ENCODE data around the gene SAMD7. TPM values are rescaled to one million over a fixed set of nuclear protein-coding genes. Genes with fewer than 3 reads are reported as not detected.

SAMD7 gene
- total RNA-seq, 1 donor from 2014 or later = not detected

DNA sequence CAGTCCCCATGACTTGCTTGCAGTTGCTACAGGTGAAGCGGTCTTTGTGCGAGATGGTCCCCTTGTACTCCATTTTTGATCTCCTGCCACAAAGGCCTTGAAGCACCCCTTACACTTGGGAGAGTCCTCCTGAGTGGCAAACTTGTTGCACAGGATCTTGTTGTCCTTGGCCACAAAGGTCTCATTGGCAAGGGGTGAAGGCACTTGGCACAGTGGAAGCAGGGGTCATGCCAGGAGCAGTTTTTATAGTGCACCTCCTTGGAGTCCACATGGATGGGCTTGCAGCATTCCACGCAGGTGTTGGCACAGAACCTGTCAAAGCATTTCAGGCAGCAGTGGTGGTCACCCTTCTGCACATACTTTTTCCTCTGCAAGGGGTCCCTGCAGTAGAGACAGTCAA lies 35.0 kb downstream of the SAMD7 start:
- no peaks in the 10 kb centered on the region for H3K36me3 ChIP-seq
- TF ChIP-seq, protein P1, sequence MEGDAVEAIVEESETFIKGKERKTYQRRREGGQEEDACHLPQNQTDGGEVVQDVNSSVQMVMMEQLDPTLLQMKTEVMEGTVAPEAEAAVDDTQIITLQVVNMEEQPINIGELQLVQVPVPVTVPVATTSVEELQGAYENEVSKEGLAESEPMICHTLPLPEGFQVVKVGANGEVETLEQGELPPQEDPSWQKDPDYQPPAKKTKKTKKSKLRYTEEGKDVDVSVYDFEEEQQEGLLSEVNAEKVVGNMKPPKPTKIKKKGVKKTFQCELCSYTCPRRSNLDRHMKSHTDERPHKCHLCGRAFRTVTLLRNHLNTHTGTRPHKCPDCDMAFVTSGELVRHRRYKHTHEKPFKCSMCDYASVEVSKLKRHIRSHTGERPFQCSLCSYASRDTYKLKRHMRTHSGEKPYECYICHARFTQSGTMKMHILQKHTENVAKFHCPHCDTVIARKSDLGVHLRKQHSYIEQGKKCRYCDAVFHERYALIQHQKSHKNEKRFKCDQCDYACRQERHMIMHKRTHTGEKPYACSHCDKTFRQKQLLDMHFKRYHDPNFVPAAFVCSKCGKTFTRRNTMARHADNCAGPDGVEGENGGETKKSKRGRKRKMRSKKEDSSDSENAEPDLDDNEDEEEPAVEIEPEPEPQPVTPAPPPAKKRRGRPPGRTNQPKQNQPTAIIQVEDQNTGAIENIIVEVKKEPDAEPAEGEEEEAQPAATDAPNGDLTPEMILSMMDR (IDR thresholded peaks at IDR 0.05) = no peak
- ATAC-seq (peak; percentile 13), DNase-seq (no peak)
- no peak overlapping the region for H3K27ac ChIP-seq
- peaks cover 6% of the 10 kb centered on the region for H3K4me1 ChIP-seq
- intact Hi-C loops (cut with DNase I) = no loop called here
- no peaks in the 10 kb centered on the region for H3K27me3 ChIP-seq
- no peak overlapping the region for H3K4me3 ChIP-seq
- H3K9me3 ChIP-seq = no peaks in the 10 kb centered on the region

DNA sequence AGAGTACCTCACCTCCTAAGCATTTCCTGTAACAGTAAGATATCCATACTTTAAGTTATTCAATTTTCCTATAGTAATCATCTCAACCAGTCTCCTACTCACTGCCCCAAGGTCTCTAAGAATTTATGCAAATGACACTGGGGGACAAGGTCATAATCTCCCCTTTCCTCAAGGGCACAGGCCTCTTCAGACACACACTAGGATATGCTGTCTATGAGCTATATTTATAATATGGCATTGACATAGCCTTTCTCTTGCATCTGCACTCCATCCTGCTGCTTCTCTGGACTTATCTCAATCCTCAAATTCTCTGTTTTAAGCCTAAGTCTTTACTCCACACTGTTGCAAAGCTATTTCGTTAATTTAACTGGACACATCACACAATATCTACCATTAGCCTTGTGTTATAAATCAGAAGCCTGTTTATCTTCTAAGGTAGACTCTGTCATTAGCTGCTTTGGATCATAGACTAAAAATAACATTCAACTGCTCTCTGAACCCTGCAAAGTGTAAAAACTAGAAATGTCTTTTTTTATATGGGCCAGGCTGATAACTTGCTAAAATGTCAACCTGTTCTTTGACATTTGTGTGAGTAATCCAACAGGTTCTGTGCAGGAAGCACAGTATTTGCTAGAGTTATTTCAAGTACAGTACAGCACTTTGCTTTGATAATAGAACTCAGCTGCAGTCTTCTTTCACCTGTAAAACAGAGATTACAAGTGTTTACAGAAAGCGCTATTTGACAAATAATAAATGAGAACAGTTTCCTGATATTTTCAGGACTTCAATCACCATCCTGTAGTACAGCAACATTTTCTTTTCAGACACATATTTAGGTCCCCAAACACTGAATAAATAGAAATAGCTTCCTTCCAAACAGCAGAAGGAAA lies 37.4 kb downstream of the SAMD7 start:
- H3K27ac ChIP-seq = no peak overlapping the region
- H3K9me3 ChIP-seq = no peaks in the 10 kb centered on the region
- peaks cover 6% of the 10 kb centered on the region for H3K4me1 ChIP-seq
- H3K4me3 ChIP-seq = no peak overlapping the region
- ATAC-seq = peak; percentile 47
- intact Hi-C loops (cut with DNase I) = no loop called here
- H3K27me3 ChIP-seq = no peaks in the 10 kb centered on the region
- TF ChIP-seq, protein P1 (IDR thresholded peaks at IDR 0.05) = no peak
- no peaks in the 10 kb centered on the region for H3K36me3 ChIP-seq
- DNase-seq = no peak

DNA sequence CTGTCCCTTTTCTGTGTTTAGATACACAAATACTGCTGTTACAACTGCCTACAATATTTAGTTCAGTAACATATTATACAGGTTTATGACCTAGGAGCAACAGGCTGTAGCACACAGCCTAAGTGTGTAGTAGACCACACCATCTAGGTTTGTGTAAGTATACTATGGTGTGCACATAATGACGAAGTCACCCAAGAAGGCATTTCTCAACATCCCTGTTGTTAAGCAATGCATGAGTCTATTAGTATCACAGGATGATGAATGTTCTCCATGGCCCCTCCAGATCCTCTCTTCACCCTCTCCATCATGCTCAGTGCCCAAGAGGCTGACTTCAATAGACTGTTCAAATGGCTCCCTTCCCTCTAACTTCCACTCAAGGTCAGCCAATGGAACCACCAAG lies 40.7 kb downstream of the SAMD7 start:
- Histone ChIP-seq H3K4me1 (no peaks in the 10 kb centered on the region), H3K36me3 (no peaks in the 10 kb centered on the region), H3K27ac (no peak overlapping the region), H3K4me3 (no peak overlapping the region), H3K27me3 (no peaks in the 10 kb centered on the region), H3K9me3 (no peaks in the 10 kb centered on the region)
- TF ChIP-seq, protein P1 (IDR thresholded peaks at IDR 0.05) = no peak
- intact Hi-C loops (cut with DNase I) = no loop called here
- ATAC-seq (peak; percentile 68), DNase-seq (no peak)

DNA sequence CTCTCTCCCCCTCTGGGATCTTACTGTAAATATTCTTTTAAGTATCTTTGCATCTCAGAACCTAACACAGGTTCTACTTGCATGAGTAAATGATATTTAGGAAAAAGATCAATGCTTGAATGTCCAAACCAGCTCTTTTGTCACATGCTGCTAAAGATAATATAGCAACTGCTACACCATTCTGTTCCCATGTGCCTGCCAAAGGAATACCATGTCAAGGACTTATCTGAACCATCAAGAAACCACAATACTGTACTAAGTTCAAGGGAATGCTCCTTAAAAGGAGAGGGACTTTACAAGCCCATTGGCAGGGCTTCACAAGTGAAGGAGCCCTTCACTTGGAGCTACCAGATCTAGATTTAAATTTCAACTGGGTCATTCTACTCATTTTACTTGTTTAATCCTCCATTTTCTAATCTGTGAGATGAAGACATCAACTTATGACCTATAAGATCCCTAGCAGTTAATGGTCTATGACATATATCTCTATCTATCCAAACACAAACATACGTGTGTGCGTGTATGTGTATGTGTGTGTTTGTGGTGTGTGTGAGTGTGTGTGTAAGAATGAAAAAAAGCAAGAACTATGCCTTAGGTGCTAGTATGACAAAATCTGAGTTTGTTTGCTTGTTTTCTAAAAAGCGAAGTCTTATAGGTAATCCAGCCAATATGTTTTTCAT lies 42.2 kb downstream of the SAMD7 start:
- Histone ChIP-seq H3K27me3 (no peaks in the 10 kb centered on the region), H3K36me3 (no peaks in the 10 kb centered on the region), H3K9me3 (no peaks in the 10 kb centered on the region), H3K4me3 (no peak overlapping the region), H3K4me1 (no peaks in the 10 kb centered on the region), H3K27ac (peak overlapping the region; percentile 47)
- intact Hi-C loops (cut with DNase I) = no loop called here
- TF ChIP-seq, protein P1 (IDR thresholded peaks at IDR 0.05) = no peak
- ATAC-seq = peak; percentile 24
- DNase-seq = no peak

DNA sequence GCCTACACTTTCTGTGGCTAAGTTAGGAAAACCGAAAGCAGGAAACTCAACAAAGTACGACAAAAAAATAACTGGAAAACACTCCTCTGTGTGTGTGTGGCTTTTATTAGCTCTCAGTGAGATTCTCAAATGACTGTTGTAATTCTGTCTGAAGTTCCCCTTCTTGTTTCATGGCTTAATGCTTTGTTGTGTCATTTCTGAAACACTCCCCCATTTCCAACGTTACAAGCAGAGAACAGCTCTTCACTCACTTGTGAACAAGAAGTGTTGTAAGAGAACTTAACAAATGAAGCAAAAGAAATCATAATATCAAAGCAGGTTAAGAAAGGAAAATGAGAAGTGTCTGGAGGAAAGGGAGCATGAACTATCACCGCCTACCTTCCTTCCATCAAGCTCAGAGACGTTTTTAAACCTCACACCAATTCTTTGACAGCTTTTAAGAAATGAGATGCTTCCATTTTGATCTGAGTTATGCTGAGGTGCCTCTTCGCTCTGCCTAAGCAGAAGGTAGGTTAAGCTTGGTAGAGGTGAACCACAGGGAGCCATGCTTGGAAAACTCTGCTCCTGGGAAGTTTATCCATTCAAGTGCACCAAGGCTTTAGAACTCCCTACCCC lies 42.9 kb downstream of the SAMD7 start:
- TF ChIP-seq, protein P1 (IDR thresholded peaks at IDR 0.05) = no peak
- Histone ChIP-seq H3K4me1 (no peaks in the 10 kb centered on the region), H3K36me3 (no peaks in the 10 kb centered on the region), H3K9me3 (no peaks in the 10 kb centered on the region), H3K27ac (peak overlapping the region; percentile 53), H3K4me3 (no peak overlapping the region), H3K27me3 (no peaks in the 10 kb centered on the region)
- intact Hi-C loops (cut with DNase I) = no loop called here
- DNase-seq (no peak), ATAC-seq (peak; percentile 83)
